Pancreas (tissue), 10 donors: ENCODE measurements around the gene ASTN1. TPM values are rescaled to one million over a fixed set of nuclear protein-coding genes. Genes with fewer than 3 reads are reported as not detected.
A peak's percentile ranks its signal among the peaks of the same experiment; 100 is the strongest.

Experiments
- ATAC-seq, 4 donors: fragments of 200-7000 bp; cut with Tn5 transposase; one replicate each; pipeline versions ENCODE4 v1.8.0 to v1.9.1; 2020; ENCODE audit warnings: mild to moderate bottlenecking in 4 of 4, moderate library complexity in 4 of 4
- DNase-seq, 6 donors: peaks; one replicate each; pipeline ENCODE4 v3.0.0-alpha.2; 2020
- FAIRE-seq: peaks from 2 replicates; lab custom pipeline; 2012; peaks lifted over from hg19 to GRCh38; lab: Jason Lieb, UNC
- H3K27ac ChIP-seq, 4 donors: fragments of 200-600 bp; sonication (generic); 1 replicate in 3 of 4; 2 replicates in 1 of 4; pipeline versions ENCODE4 v1.5.0 to v1.8.0; 2020
- H3K27me3 ChIP-seq, 4 donors: fragments of 200-600 bp; one replicate each; pipeline ENCODE4 v1.8.0; 2021
- H3K36me3 ChIP-seq, 3 donors: fragments of 200-600 bp; sonication (generic) in 1 of 3; one replicate each; pipeline versions ENCODE4 v1.5.0 to v1.8.0; 2020 to 2021
- H3K4me1 ChIP-seq, 3 donors: fragments of 200-600 bp; one replicate each; pipeline ENCODE4 v1.8.0; 2021
- H3K4me3 ChIP-seq, 4 donors: fragments of 200-600 bp; sonication (generic) in 2 of 4; one replicate each; pipeline versions ENCODE4 v1.5.0 to v1.8.0; 2020 to 2021
- H3K9me3 ChIP-seq, 4 donors: fragments of 200-600 bp; one replicate each; pipeline ENCODE4 v1.8.0; 2021
- CTCF ChIP-seq, 4 donors: fragments of 200-600 bp; sonication (generic) in 3 of 4; IDR thresholded peaks; one replicate each; pipeline versions ENCODE4 v1.5.0 to v1.8.0; 2021; ENCODE audit warnings: antibody characterized with exemption in 4 of 4
- WGBS, 2 donors: extraction: QIAGEN DNeasy Blood & Tissue Kit; methylation state at CpG; one replicate each; pipeline ENCODE4 v1.1.7; 2013; 5-methylcytosine and 5-hydroxymethylcytosine counted together
- intact Hi-C, 3 donors: fragments of 100-400 bp; cut with DNase I; formaldehyde crosslinking; loops; one replicate each; pipeline versions ENCODE4 v1.11.1 to v1.14.2; 2022
- polyA plus RNA-seq, 2 donors: library from polyadenylated mRNA; stranded (reverse); fragments of 200-250 nt; gene quantifications; one replicate each; pipeline ENCODE4 v1.2.3, GENCODE V29; 2013
- total RNA-seq, 6 donors: library from RNA; stranded (reverse); fragmentation: NEBNext Ultra II Directional in 4 of 6; extraction: Animal tissue kit (Norgen Biotek cat#: 25700) in 4 of 6; gene quantifications; one replicate each; pipeline versions ENCODE4 v1.2.1 to v1.2.4, GENCODE V29; 2021 to 2023
- donor health status: healthy with polysubstance abuse.
- donor health status: DM: no; HTN: no; CAD: no; lungs with moderate emphysema.
- donor health status: DM: no; HTN: no; CAD: no.
- donor health status: control.
- donor health status: control.
- donor health status: Bipolar disorder and iron deficiency.
- donor health status: DM: yes; HTN: yes; CAD: no.
- donor health status: DM: no; HTN: no; CAD: no.
- donor health status: DM: no; HTN: no; CAD: no.
- donor health status: DM: yes; HTN: yes; CAD: no.

Gene ASTN1
- total and polyA plus RNA-seq, 8 donors, result 0.11 to 0.77 (median 0.32) TPM

DNA sequence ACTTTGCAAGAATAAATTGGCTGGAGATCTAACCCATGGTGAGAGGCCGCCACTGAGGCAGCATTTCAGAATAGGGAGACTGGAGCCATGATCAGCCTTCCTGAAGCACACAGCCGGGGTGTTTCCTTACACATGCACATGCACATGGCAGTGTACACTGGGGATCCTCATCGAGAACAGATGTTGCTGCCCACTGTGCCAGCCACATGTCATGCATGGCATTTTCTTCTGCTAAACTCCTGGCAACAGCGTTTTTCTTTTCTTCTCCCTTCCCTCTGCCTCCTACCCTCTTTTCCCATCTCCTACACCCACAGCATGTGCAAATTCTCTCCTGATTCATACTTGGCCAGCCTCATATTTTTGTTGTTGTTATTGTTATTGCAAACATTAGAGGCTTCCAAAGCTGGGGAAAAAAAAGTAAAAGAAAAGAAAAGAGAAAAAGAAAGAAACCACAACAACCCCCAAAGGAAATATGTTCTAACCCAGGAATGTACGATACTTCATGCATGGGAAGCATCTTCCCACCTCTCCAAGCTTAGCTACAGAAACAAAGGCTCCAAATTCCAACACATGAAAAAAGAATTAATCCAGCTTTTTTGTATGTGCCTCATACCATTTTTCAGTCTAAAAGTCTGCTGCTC lies 344.0 kb downstream of the ASTN1 start:
- WGBS, 2 donors, result 79 to 83% methylated on average over 5 of the region's 5 CpGs
- DNase-seq (no peak), FAIRE-seq (no peak), ATAC-seq (peak in 1 of 4 donors; percentile 46)
- Histone ChIP-seq H3K9me3 (no peaks in the 10 kb centered on the region), H3K4me3 (no peak overlapping the region), H3K36me3 (no peaks in the 10 kb centered on the region), H3K27me3 (no peaks in the 10 kb centered on the region), H3K4me1 (no peaks in the 10 kb centered on the region), H3K27ac (no peak overlapping the region)
- no peak for TF ChIP-seq CTCF (IDR thresholded peaks at IDR 0.05)
- intact Hi-C loops, result no loop called here

DNA sequence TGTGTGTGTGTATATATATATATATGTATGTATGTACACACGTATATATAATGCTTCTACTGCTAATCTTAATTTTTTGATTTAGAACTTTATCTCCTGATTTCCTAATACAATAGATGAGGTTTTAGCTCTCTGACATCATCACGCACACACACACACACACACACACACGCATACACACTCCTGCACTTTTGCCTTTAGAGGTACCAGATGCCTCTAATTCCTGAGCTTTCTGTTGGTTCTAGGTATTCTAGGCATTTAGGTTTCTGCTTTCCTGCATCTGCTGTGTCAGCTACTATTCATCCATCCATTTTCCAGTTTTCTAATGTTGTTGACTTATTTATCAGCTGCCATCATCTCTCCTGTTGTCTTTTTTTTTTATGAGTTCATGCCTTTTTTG lies 348.3 kb downstream of the ASTN1 start:
- no peaks in the 10 kb centered on the region for H3K9me3 ChIP-seq
- H3K27me3 ChIP-seq, result no peaks in the 10 kb centered on the region
- H3K4me3 ChIP-seq, result no peak overlapping the region
- no peak for TF ChIP-seq CTCF (IDR thresholded peaks at IDR 0.05)
- H3K36me3 ChIP-seq, result no peaks in the 10 kb centered on the region
- H3K4me1 ChIP-seq, result no peaks in the 10 kb centered on the region
- intact Hi-C loops, result no loop called here
- 91 to 93% methylated on average over 3 of the region's 3 CpGs for WGBS, 2 donors
- ATAC-seq (no peak), FAIRE-seq (no peak), DNase-seq (no peak)
- H3K27ac ChIP-seq, result no peak overlapping the region

- Histone ChIP-seq H3K4me1 (no peaks in the 10 kb centered on the region), H3K4me3 (no peak overlapping the region), H3K27me3 (no peaks in the 10 kb centered on the region), H3K27ac (no peak overlapping the region), H3K36me3 (no peaks in the 10 kb centered on the region), H3K9me3 (no peaks in the 10 kb centered on the region)
- ATAC-seq (no peak), FAIRE-seq (no peak), DNase-seq (no peak)
- no peak for TF ChIP-seq CTCF (IDR thresholded peaks at IDR 0.05)
- WGBS, 2 donors, result 87% methylated on average over 6 of the region's 6 CpGs
- intact Hi-C loops, result no loop called here
These were observed 348.9 kb downstream of the ASTN1 start for GRCh38 chr1:176815621-176816020.

DNA sequence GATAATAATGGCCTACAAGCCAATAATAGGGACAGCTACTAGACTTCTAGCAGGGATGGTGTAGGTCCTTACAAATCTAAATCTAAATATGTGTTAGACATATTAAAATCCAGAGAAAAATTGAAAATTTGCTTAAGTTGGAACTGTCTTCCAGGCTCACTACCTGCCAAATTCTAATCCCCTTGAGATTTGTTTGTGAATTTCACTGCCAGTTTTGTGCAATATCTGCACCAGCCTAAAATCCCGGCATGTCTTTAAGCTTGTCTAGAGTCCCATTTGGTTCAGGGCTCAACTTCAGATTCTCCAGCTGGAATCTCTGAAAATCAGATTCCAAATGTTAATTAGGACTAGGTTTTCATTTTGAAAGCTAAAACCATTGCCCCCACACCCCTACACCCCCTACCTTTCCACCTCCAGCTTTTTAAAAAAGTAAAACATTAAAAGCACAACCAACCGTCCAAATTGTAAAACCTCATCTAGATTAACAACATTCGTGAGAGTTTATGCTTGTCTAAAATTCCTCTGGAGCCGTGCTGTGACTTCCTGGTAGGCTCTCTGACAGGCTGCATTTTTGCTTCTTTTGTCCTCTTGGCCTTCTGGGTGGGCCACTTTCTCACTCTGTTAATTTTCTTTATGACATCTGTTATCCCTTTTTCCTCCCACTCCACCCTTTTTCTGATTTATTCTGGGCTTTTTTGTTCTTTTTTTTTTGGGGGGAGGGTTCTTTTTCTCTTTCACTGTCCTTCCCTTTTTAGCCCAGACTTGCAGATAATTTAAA lies 352.8 kb downstream of the ASTN1 start:
- DNase-seq, result no peak
- Histone ChIP-seq H3K9me3 (no peaks in the 10 kb centered on the region), H3K27ac (no peak overlapping the region), H3K4me3 (no peak overlapping the region), H3K36me3 (no peaks in the 10 kb centered on the region), H3K4me1 (no peaks in the 10 kb centered on the region), H3K27me3 (no peaks in the 10 kb centered on the region)
- TF ChIP-seq CTCF (IDR thresholded peaks at IDR 0.05), result no peak
- no peak for FAIRE-seq
- intact Hi-C loops, result no loop called here
- 57 to 64% methylated on average over 4 of the region's 4 CpGs for WGBS, 2 donors
- ATAC-seq, result no peak

- Histone ChIP-seq H3K4me3 (no peak overlapping the region), H3K27me3 (no peaks in the 10 kb centered on the region), H3K27ac (no peak overlapping the region), H3K4me1 (no peaks in the 10 kb centered on the region), H3K36me3 (no peaks in the 10 kb centered on the region), H3K9me3 (no peaks in the 10 kb centered on the region)
- intact Hi-C loops, result no loop called here
- ATAC-seq, result no peak
- WGBS, 2 donors, result 87 to 88% methylated on average over 2 of the region's 2 CpGs
- DNase-seq, result no peak
- no peak for FAIRE-seq
- TF ChIP-seq CTCF (IDR thresholded peaks at IDR 0.05), result no peak
These were observed 355.2 kb downstream of the ASTN1 start for GRCh38 chr1:176809292-176809691.
